GM06990 (cell line): ENCODE data around the gene GRPEL2.

Experiments used
- DNase-seq: peaks from one replicate; pipeline ENCODE4 v3.0.0-alpha.2; 2011; ENCODE audit not compliant: insufficient read length; ENCODE audit errors: extremely low read depth
- H3K27me3 ChIP-seq: replicated peaks from 2 replicates; pipeline ENCODE4 v1.6.0; 2011; ENCODE audit warnings: low read length; ENCODE audit not compliant: control insufficient read depth, insufficient read depth
- H3K36me3 ChIP-seq: 2 replicates; pipeline ENCODE4 v1.5.1; 2011; ENCODE audit warnings: low read length; ENCODE audit not compliant: control insufficient read depth, insufficient read depth
- H3K4me3 ChIP-seq: replicated peaks from 2 replicates; pipeline ENCODE4 v1.5.1; 2011; ENCODE audit warnings: low read depth, mild to moderate bottlenecking, control low read depth, low read length
- CTCF ChIP-seq: IDR thresholded peaks from 2 replicates; pipeline ENCODE4 v1.5.1; 2011; ENCODE audit warnings: low read length, control low read depth, mild to moderate bottlenecking, inconsistent platforms; ENCODE audit not compliant: insufficient read depth, poor library complexity, severe bottlenecking

GRPEL2 gene

DNA sequence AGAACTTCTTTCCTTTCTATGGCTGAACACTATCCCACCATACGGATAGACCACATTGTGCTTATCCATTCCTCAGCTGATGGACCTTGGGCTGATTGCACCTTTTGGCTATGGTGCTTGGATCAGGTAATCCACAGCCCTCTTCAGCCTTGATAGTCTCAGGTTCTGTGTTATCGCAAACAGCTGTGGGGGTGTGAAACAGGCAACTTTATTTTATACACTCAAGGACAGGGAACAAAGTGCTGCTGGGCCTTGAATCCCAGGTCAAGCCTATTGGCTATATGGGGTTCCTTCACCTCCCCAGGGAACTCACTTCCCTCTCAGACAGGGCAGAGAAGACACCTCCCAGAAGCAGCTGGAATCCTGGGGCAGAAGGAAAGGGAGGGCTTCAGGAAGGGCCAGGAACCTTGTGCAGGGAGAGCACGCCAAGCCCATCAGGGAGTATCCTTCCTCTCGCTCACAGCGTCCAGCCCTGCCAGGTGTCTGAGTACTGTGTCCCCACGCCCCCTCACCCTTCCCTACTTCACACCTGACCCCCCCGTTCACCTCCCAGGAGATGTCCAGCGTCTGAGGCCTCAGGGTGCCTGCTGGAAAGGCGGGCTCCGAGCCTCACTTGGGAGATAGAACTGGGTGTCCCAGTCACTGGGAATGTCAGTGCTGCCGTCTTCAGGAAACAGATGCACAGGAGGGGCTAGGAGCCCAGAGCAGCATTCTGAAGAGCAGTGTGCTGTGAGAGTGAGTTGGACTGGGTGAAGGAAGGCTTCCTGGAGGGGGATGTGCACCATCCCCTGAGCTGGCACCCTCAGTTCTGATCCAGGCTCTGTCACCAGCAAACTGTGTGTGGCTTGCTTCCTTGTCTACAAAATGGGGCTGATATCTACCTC lies 40.9 kb upstream of the GRPEL2 start:
- Histone ChIP-seq H3K36me3 (no peaks in the 10 kb centered on the region), H3K4me3 (no peak overlapping the region), H3K27me3 (peaks cover 5% of the 10 kb centered on the region)
- DNase-seq = no peak
- no peak for TF ChIP-seq CTCF

DNA sequence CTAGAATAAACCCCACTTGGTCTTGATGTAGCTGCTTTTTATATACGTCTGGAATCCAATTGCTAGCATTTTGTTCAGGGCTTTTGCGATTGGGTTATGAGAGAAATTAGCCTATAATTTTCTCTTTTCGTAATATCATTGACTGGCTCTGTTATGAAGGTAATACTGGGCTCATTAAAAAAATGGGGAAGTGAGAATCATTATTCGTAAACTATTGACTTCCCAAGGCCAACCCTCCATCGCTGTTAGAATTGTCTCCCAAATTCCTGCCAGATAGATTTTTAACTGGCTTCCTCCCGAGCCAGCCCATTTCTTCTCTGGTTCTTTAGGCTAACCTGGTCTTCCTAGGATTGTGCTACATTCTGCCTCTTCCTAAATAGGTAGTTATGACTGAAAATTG lies 35.9 kb upstream of the GRPEL2 start:
- no peaks in the 10 kb centered on the region for H3K36me3 ChIP-seq
- TF ChIP-seq CTCF = no peak
- no peak overlapping the region for H3K4me3 ChIP-seq
- DNase-seq = no peak
- H3K27me3 ChIP-seq = peaks cover 4% of the 10 kb centered on the region

GRCh38 chr5:149310488-149310887 lies 34.8 kb upstream of the GRPEL2 start:
- no peaks in the 10 kb centered on the region for H3K36me3 ChIP-seq

GRCh38 chr5:149310947-149311658 lies 34.2 kb upstream of the GRPEL2 start:
- Histone ChIP-seq H3K27me3 (peaks cover 2% of the 10 kb centered on the region), H3K4me3 (no peak overlapping the region), H3K36me3 (no peaks in the 10 kb centered on the region)
- no peak for TF ChIP-seq CTCF
- no peak for DNase-seq

More at GRCh38 chr5:149310488-149310887, 34.8 kb upstream of the GRPEL2 start:
- no peak overlapping the region for H3K4me3 ChIP-seq
- DNase-seq = no peak
- no peak for TF ChIP-seq CTCF
- H3K27me3 ChIP-seq = peaks cover 2% of the 10 kb centered on the region

DNA sequence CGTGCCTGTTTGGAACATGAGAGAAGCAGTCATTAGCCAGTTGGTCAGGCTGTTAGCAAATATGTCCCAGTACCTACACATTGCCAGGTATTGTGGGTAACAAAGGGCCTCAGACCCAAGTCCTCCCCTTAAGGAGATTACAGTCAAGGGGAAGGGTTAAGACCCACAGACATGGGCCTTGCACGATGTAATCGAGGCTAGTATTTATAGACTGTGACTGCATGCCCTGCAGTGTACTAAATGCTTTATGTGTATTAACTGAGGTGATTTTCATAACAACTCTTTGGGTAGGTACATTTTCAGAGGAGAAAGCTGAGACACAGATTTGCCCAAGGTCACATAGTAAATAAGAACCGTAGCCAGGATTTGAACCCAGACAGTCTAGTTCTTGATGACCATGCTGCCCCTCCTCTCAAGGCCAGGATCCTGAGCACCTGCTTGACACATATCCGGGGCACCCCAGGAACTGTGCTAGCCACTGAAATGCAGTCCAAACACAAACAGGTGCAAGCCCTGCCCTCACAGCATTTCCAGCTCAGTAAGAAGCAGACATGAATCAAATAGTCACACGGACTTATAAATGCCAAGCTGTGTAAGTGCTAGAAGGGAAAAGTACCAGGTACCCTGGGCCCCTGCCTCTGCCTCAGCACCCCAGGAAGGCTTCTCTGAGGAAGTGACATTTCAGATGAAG lies 32.0 kb upstream of the GRPEL2 start:
- Histone ChIP-seq H3K27me3 (peaks cover 1% of the 10 kb centered on the region; the same call in 1 of the 2 replicates), H3K36me3 (no peaks in the 10 kb centered on the region), H3K4me3 (no peak overlapping the region)
- no peak for TF ChIP-seq CTCF
- DNase-seq = no peak
